NCI-H345 treated with DMSO at 0.1 percent for 48 hours (cell line): ENCODE data around the gene KLF2.
"Not testable (repeated sequence)": the region's sequence is repeated elsewhere in the genome, so short reads cannot be mapped to it uniquely, and the experiment has no call there.

ENCODE experiments used
- DNase-seq: peaks from one replicate; lab custom pipeline; 2025; ENCODE audit not compliant: unreplicated experiment; lab: John Stamatoyannopoulos, UW

The KLF2 gene

DNA sequence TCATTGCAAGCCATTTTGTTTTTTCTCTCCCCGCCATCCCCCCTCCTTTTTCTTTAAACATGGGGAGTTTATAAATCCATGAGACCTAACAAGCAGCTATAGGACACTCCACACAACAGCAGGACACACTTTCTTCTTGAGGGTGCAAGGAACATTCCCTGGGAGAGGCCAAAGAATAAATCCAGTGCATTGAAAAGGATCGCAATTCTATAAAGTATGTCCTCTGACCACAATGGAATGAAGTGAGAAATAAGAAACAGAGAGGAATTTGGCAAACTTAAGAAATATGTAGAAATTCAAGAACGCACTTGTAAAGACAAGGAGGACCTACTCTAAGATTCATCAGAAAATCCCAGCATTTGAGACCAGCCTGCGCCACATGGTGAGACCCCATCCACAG, 11.9 kb downstream of the KLF2 start:
- DNase-seq: no peak

DNA sequence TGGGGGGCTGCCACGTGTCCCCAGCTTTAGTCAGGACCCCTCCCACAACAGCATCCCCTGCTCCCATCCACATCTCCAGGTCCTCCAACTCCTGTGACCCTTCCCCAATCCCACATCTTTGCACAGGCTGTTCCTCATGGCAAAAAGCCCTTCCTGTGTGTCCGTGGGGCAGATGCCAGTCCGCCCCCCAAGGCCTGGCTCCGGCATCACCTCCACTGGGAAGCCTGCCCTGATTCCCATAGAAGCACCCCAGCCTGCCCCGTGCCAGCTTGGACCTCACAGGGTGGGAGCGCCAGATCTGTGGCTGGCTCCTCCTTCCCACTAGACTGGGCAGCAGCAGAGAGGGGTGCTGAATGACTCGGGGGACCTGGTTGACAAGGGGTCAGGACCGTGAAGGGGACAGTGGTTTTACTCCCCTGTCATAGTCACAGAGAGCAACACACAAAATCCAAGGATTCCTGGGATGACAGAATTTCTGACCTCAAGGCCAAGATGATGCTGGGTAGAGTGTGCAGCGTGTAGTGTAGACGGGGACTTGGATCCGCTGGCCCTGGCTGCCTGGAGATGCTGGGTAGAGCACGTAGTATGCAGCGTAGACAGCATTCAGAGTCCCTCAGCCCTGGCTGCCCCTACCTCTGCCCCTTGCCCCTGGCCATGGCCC, 13.3 kb downstream of the KLF2 start:
- DNase-seq: no peak

DNA sequence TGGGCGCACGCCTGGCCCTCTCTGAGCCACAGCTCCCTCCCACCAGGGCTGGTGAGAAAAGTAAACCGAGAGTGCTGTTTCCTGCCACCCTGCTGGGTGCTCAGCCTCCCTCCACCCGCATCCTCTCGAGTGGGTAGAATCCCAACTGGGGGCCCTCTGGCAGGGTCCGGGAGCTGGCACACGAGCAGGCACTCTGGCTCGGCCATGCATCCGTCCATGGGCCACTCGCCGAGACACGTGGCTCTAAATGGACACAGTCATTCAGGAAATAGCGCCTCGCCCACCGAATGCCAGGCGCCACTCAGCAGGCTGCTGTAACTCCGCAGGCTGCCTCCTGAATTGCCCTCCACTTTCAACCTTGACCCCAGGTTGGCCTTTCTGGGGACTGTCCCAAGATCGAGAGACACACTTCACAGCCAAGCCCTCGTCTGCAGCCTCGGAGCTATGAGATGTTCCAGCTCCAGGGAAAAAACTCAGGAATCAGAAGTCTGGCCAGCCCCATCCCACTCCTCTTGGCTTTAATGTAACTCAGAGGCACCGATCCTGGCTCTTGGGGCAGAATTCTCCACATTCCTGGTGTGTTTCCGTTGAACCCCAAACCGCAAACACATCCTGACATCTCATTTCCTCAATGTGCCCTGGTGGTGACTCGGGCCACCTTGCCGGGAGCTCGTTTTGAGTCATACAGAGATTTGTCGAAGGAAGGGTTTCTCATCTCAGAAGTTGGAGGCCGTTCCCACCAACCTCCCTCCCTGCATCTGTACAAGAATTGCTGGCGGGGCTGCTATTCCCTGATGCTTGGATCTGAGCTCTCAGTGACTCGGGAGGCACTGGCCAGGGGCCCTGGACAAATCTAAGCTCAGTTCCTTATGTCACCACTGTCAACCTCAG, 14.1 kb downstream of the KLF2 start:
- DNase-seq: no peak

DNA sequence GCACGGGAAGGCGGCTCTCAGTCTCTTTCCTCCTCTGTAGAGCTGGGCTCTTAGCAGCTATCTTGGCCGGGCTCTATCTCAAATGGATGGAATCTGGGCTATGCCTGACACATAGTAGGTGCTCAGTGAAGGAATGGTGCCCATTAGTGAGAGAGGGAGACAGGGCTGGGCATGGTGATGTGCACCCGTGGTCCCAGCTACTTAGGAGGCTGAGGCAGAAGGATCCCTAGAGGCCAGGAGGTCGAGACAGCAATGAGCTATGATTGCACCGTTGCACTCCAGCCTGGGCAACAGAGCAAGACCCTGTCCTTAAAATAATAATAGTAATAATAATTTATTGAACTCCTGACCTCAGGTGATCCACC, 14.7 kb downstream of the KLF2 start:
- no peak for DNase-seq

DNA sequence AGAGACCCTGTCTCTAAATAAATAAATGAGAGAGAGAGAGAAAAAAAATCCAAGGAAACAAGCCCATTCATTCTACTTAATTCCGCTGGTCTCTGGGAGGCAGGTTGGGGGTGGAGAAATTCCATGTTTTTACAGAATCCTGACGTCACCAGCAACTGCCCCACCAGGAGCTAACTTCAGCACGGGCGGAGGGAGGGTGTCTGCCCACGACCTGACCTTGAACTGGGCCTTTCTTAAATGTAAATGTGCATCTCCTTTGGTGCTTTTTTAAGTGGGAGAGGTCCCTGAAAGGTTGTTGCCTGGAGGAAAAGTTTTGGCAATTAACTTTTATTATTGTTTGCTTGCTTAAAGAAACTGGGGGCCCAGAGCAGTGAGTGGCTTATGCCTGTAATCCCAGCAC, 15.5 kb downstream of the KLF2 start:
- no peak for DNase-seq

DNA sequence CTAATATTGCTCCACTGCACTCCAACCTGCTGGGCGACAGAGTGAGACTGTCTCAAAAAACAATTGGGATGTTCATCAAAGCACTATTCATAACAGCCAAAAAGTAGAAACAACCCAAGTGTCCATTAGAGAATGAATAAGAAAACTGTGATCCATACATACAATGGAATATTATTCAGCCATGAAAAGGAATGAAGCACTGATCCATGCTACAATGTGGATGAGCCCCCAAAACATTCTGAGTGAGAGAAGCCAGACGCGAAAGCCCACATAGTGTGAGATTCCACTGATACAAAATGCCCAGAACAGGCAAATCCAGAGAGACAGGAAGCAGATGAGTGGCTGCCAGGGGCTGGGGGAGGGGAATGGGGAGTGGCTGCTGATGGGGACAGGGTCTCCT, 16.0 kb downstream of the KLF2 start:
- no peak for DNase-seq

DNA sequence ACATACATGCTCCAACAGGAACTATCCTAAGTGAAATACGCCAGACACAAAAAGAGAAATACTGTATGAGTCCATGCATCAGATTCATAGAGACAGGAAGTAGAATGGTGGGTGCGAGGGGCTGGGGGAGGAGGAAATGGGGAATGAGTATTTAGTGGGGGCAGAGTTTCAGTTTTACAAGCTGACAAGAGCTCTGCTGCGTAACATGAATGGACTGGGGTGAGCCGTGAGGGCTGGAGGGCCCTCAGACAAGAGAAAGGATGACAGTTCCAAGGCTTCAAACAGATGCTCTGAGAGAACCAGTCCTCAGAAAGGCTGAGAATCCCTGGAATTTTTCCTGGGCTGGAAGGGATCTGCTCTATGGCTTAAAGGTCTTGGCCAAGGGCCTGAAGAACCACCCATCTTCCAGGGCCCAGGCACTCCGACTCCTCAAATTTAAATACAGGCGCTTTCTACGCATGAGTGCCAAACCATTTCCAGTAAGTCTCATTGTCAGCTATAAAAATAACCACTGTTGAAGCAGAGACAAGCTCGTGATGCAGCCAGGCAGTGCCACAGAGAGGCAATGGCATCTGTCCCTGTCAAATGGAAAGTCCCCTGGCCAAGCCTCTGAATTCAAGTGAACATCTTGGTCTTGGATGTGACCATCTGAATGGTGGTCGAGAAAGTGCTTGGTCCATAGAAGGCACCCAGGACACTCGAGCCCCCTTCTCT, 17.5 kb downstream of the KLF2 start:
- DNase-seq: no peak

DNA sequence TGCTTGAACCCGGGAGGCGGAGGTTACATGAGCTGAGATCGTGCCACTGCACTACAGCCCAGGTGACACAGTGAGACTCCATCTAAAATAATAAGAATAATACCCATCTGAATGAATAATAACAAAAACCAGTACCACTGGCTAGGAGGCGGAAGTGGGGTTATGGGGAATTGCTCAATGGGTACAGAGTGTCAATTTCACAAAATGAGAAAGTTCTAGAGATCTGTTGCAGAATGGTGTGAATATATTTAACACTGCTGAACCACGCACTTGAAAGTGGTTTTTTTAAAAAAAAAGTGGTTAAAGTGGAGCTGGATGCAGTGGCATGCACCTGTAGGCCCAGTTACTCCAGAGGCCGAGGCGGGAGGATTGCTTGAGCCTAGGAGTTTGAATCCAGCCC, 18.5 kb downstream of the KLF2 start:
- DNase-seq: no peak

DNA sequence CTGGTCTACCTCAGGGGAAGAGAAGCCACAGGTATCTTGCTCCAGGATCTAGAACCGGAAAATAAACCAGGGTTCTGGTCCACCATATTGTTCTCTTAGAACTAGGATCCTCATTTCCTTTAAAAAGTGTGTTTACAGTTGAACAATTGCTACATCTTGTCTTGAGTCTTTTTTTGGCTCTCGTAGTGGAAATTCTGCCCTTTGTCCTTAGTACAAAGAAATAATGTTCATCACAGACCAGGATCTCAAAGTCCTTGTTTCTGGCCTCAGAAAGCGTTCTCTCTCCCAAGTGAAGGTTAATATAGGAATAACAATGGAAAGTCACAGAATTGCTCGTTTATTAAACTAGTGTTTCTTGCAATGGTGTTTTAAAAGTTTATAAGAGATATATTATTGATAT, 20.8 kb downstream of the KLF2 start:
- DNase-seq: no peak

DNA sequence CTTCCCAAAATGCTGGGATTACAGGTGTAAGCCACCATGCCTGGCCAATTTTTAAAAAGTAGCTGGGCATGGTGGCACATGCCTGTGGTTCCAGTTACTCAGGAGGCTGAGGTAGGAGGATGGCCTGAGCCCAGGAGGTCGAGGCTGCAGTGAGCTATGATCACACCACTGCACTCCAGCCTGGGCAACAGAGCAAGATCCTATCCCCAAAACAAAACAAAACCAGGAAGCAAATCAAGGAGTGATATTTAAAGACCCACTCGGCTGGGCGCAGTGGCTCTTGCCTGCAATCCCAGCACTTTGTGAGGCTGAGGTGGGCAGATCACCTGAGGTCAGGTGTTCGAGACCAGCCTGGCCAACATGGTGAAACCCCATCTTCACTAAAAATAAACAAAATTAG, 22.5 kb downstream of the KLF2 start:
- DNase-seq: not testable (repeated sequence)

DNA sequence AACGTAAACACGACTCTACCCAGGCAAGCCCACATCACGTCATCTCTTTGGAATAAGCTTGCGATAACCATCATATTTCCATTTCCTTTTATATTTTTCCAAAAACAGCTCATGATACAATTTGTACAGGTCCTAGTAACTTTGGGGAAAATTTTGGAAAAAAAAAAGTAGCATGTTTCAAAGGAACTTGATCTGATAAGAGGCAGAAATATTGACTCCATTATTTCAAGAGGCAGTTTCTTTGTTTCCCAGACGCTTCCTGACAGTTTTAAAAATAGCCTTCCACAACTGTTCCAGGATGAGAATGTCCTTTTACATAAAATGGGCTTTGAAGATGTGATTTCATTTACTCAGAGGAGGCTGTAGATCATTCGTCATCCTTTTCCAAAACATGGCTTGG, 23.1 kb downstream of the KLF2 start:
- DNase-seq: no peak

DNA sequence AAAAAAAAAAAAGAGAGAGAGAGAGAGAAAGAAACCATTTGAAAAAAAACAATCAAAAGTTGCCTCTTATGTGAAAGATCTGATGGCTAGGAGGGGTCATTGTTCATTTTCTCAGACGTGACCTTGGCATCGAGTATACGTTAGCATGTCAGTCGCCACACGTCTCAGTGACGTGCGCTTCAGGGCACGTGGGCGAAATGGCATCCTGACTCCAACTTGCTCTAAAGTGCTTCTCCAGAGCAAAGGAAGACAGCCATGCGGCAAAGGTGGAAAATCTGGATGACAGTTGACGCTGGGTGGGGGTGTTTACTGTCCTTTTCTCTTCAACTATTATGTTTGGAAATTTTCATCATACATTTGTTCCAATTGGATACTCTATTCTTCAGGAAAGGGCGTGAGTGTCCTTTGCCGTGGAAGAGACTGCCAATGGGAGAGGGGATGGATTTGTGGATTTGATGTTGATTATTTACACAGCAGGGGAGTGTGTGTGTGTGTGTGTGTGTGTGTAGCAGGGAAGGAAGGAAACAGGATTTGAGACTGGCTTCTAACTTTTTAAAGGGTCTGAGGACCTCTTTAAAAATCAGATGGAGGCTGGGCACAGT, 25.0 kb downstream of the KLF2 start:
- no peak for DNase-seq

DNA sequence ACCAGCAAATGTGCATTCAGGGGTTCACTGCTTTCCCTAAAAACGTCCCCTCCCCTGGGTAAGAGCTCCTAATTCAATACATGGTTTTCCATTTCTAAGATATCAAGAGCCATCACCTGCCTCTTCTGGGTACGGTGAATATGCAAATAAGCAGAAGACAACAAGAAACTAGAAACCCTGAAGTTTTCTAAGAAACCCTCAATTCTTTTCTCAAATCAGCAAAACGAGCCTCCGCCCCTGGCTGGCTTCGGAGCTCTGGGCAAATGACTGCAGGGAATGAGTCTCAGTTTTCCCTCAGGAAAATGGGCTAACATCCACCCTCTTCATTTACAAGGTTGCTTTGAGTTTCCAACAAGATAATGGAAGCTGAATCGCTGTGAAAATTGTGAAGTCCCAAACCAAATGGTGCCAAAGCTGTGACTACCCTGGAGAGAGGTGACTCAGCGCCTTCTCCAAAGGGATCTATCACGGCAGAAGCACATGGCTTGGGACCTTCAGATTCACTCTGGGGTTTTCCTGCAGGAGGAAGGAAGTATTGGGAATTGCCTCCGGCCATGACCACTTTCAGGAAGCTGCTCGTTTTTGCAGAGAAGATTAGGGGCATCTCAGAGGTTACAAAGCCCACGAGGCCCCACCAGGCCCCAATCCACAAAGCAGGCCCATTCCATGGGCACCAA, 26.6 kb downstream of the KLF2 start:
- DNase-seq: no peak

DNA sequence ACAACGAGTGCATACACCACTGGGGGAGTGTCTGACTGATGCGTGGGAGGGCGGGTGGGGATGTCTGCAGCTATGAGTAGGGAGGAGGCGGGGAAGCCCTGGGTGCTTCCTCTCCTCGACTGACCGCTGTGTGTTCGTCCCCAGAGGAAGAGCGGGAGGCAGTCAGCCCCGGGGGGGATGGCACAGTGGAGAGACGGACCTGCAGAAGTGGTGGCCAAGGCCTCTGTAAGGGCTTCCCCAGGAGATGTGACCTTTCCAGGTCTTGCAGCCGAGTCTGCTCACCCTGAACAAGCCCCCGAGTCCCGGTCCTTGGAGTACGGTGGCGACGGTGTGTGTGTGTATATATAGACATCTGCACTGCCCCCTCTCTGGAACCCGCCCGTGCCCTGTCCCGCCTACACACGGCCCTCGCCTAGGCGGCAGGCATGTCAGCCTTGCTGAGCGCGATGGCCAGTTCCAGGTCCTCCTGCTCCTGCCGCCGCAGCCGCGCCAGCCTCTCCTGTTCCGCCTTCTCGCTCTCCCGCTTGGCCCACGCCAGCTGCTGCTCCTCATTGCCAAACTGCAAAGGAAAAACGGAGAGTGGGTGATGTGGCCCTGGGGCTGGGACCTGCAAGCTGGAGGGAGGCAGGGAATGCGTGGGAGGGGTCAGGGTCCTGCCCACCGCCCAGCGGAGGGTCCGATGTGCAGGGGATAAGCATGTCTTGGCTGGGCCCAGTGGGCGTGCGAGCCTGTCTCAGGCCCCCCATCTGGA, 30.8 kb downstream of the KLF2 start:
- DNase-seq: no peak

DNA sequence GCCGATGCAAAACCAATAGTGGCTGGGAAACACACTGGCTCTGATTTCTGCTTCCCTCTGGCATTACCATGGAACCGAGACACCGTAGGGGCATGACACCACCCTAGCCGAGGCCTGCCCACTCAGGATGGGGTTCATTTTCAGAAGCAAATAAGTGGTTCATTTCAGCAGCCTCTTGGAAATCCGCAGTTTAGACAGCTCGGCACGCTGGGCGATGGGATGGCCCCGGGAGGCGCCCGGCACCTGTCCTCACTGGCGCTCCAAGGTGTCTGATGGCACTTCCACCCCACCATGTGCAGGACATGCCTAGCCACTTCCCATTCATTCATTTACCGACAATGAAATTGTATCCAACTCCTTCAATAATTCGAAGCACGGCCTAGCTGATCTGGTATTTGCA, 33.8 kb downstream of the KLF2 start:
- DNase-seq: no peak

DNA sequence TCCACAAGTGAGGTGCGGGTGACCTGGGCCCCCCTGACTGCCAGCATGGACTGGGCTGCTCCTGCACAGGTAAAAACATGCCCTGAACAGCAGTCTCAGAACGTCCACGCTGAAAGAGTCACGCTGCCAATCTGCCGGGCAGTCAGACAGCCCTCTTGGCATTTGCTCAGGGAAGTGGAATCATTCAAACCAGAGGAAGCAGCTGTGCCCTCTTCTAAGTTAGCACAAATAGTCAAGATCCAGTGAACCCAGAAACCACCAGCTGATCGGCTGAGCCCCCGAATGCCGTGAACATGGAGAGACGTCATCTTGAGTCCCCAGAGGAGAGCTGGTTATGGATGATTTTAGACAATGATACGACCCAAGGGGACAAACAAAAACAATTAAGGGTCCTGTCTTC, 34.4 kb downstream of the KLF2 start:
- no peak for DNase-seq

DNA sequence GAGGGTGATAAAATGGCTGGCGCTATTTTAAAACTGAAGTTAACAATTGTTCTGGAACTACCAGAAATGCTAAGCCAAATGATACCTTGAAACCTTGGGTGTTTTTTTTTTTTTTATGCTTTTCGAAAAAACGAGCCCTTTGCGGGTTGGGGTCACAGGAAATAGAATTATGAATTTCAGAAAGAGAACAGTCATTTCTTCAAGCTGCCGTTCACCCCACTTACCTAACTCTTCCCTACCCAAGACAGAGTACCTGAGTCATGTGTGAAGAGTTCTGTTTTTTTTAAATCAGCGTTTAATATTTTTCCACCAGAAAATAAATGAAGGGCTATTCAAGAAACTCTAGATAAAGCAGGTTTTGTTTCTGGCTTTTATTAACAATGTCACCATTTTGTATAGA, 35.3 kb downstream of the KLF2 start:
- no peak for DNase-seq

DNA sequence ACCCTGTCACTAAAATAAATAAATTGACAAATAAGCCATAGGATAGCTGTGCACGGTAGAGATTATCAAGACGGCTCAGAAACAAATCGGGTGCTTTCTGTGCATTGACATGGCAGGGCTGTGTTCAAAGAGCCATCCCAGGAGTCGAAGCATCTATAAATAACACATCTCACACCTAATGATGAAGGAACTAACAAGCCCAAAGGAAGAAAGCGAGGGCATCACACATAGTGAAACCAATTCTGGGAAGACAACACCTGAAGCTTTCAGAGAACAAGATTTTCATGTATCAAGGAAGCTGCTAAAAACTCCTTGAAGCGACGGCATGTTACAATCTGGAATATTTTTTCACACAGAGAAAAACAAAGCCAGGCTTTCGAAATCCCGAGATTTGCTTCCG, 36.1 kb downstream of the KLF2 start:
- no peak for DNase-seq

DNA sequence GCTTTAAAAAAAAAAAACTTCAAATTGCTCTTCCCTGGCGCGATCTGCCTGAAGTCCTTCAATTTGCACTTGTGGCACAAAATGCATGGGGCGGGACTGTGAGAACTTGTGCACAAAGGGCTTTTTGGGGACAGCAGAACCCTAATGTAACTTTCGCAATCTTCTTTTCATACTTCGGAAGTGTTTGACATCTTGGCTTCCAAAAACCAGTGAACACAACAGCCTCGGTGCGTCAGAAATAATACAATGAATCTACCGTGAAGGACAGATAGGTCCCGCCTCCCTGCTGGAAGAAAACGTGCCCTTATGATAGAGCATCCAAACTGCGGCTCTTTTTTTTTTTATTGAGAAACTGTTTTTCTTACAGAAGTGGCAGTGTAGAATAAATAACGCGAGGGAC, 36.6 kb downstream of the KLF2 start:
- no peak for DNase-seq

DNA sequence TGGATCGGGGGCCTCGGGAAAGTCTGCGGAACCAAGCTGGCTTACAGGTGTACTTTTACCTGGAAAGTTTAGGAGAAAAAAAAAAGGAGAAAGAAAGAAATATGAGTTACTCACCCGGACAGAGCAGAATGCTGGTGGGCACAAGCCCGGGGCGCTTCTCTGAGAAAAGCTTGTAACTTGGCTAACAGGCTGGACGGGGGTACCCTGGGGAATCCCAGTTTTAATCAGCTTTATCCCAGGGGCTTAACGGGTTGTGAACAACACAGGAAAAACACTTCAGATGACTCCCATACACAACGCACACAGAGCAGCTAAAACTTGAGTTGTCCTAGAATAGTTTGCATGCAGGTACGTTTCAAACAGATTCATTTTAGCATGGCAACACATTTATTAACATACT, 37.3 kb downstream of the KLF2 start:
- DNase-seq: no peak
